ENCODE data around the gene TRIM15.
"Not testable (repeated sequence)": the region's sequence is repeated elsewhere in the genome, so short reads cannot be mapped to it uniquely, and the experiment has no call there.

The TRIM15 gene

GRCh38 chr6:30163918-30164654 is 740 bp downstream of the TRIM15 start:
- no peak for DNase-seq

GRCh38 chr6:30164714-30165113 is 1.4 kb downstream of the TRIM15 start:
- no peak for DNase-seq

- DNase-seq, result not testable (repeated sequence)
Observed at GRCh38 chr6:30165238-30165637, 1.9 kb downstream of the TRIM15 start.

GRCh38 chr6:30167101-30167500 is 3.8 kb downstream of the TRIM15 start:
- DNase-seq, result no peak

- DNase-seq, result no peak
Observed at GRCh38 chr6:30168741-30169140, 5.4 kb downstream of the TRIM15 start.

- peak; percentile 52 for DNase-seq
Observed at GRCh38 chr6:30169658-30170614, 6.6 kb downstream of the TRIM15 start.

GRCh38 chr6:30171677-30172471 is 8.5 kb downstream of the TRIM15 start:
- DNase-seq, result no peak

GRCh38 chr6:30172681-30173080 is 9.3 kb downstream of the TRIM15 start:
- DNase-seq, result no peak

- DNase-seq, result no peak
Observed at GRCh38 chr6:30175765-30176164, 12.4 kb downstream of the TRIM15 start.

- no peak for DNase-seq
Observed at GRCh38 chr6:30178837-30179236, 15.5 kb downstream of the TRIM15 start.

GRCh38 chr6:30180145-30180544 is 16.8 kb downstream of the TRIM15 start:
- DNase-seq, result no peak

- no peak for DNase-seq
Observed at GRCh38 chr6:30184417-30185031, 21.2 kb downstream of the TRIM15 start.

- no peak for DNase-seq
Observed at GRCh38 chr6:30185846-30186484, 22.6 kb downstream of the TRIM15 start.

GRCh38 chr6:30188541-30188940 is 25.2 kb downstream of the TRIM15 start:
- no peak for DNase-seq

- no peak for DNase-seq
Observed at GRCh38 chr6:30192076-30192475, 28.7 kb downstream of the TRIM15 start.

GRCh38 chr6:30194797-30195690 is 31.7 kb downstream of the TRIM15 start:
- DNase-seq, result peak; percentile 30

- DNase-seq, result no peak
Observed at GRCh38 chr6:30195951-30196350, 32.6 kb downstream of the TRIM15 start.

- DNase-seq, result no peak
Observed at GRCh38 chr6:30196376-30196775, 33.0 kb downstream of the TRIM15 start.

- DNase-seq, result no peak
Observed at GRCh38 chr6:30198166-30199084, 35.1 kb downstream of the TRIM15 start.
